ENCODE data around the gene MLYCD. TPM values are rescaled to one million over a fixed set of nuclear protein-coding genes. Genes with fewer than 3 reads are reported as not detected.
"Not testable (repeated sequence)": the region's sequence is repeated elsewhere in the genome, so short reads cannot be mapped to it uniquely, and the experiment has no call there.

Gene MLYCD
- total RNA-seq, 6 experiments from 2014 or later: 6.6 to 15.6 (median 11.3) TPM

- peak overlapping the region; percentile 68 to 82 (median 78) for H3K27ac ChIP-seq
- peak; percentile 72 to 86 (median 85) for DNase-seq
- intact Hi-C loops (cut with DNase I): no loop called here
- peak; percentile 56 to 72 (median 65) for ATAC-seq
- peak overlapping the region in 1 of 3 donors; percentile 59 for H3K4me3 ChIP-seq
- H3K4me1 ChIP-seq: peaks cover 0 to 78% (median 34%) of the 10 kb centered on the region in 4 donors
- no peaks in the 10 kb centered on the region for H3K36me3 ChIP-seq
- TF ChIP-seq, protein P1, sequence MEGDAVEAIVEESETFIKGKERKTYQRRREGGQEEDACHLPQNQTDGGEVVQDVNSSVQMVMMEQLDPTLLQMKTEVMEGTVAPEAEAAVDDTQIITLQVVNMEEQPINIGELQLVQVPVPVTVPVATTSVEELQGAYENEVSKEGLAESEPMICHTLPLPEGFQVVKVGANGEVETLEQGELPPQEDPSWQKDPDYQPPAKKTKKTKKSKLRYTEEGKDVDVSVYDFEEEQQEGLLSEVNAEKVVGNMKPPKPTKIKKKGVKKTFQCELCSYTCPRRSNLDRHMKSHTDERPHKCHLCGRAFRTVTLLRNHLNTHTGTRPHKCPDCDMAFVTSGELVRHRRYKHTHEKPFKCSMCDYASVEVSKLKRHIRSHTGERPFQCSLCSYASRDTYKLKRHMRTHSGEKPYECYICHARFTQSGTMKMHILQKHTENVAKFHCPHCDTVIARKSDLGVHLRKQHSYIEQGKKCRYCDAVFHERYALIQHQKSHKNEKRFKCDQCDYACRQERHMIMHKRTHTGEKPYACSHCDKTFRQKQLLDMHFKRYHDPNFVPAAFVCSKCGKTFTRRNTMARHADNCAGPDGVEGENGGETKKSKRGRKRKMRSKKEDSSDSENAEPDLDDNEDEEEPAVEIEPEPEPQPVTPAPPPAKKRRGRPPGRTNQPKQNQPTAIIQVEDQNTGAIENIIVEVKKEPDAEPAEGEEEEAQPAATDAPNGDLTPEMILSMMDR (IDR thresholded peaks at IDR 0.05): no peak
- TF ChIP-seq POLR2A (IDR thresholded peaks at IDR 0.05): no peak
- no peaks in the 10 kb centered on the region for H3K27me3 ChIP-seq
- 61% methylated on average over 6 of the region's 14 CpGs for WGBS (ENCODE audit: insufficient coverage, low coverage, low lambda C conversion rate, missing lambda C conversion rate)
- no peaks in the 10 kb centered on the region for H3K9me3 ChIP-seq
Observed at GRCh38 chr16:83947642-83948234, 48.8 kb downstream of the MLYCD start.

DNA sequence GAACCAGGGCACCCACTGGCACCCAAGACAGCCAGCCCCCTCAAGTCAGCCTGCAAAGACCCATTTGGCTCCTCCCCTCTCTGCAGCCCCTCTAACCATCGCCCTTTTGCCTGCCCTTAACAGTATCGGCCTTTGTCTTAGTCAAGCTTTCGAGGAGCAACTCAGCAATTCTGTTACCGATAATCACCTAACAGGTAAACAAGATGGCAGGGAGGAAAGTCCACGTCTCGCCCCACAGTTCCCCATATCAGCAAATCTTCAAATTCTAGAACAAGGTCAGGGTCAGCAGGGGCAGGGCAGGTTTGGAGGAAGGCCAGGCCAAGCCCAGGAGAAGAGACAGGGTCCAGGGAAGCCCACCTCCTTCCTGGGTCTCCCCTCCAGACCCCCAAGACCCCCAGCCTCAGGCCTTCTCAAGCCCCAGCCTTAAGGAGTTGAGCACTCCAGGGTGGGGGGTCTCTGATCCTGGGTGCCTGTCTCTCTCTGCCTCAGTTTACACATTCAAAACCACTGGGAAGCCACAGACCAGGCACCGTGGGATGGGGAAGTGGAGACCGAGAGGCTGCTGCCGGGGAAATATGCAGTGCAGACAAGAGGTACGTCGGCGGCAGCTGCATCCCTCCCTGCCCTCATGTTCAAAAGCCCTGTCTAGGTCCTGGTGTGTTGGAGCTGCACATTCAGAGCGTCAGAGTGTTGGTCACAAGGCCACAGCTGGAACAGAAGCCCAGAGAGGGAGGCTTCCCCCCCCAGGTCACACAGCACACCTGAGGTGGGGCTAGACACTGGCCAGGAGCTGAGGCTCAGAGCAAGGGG, 50.2 kb downstream of the MLYCD start:
- WGBS (ENCODE audit: insufficient coverage, low coverage, low lambda C conversion rate, missing lambda C conversion rate): 46% methylated on average over 4 of the region's 13 CpGs
- intact Hi-C loops (cut with DNase I): no loop called here
- ATAC-seq: no peak

GRCh38 chr16:83949724-83950001, 50.7 kb downstream of the MLYCD start:
- WGBS (ENCODE audit: insufficient coverage, low coverage, low lambda C conversion rate, missing lambda C conversion rate): no CpG with 5 or more reads among the region's 5 CpGs
- peaks cover 0 to 60% (median 25%) of the 10 kb centered on the region in 4 donors for H3K4me1 ChIP-seq
- TF ChIP-seq, protein P1 (IDR thresholded peaks at IDR 0.05): no peak
- no peak for TF ChIP-seq POLR2A (IDR thresholded peaks at IDR 0.05)
- H3K27ac ChIP-seq: peak overlapping the region in 2 of 3 donors; percentile 78 to 82
- no peaks in the 10 kb centered on the region for H3K27me3 ChIP-seq
- DNase-seq (no peak), ATAC-seq (no peak)
- no peak overlapping the region for H3K4me3 ChIP-seq
- no peaks in the 10 kb centered on the region for H3K9me3 ChIP-seq
- no peaks in the 10 kb centered on the region for H3K36me3 ChIP-seq
- intact Hi-C loops (cut with DNase I): no loop called here

More for the DNA sequence above, 50.2 kb downstream of the MLYCD start:
- Histone ChIP-seq H3K4me1 (peaks cover 0 to 66% (median 28%) of the 10 kb centered on the region in 4 donors), H3K27me3 (no peaks in the 10 kb centered on the region), H3K27ac (peak overlapping the region in 2 of 3 donors; percentile 78 to 82), H3K4me3 (no peak overlapping the region), H3K36me3 (no peaks in the 10 kb centered on the region), H3K9me3 (no peaks in the 10 kb centered on the region)
- no peak for DNase-seq
- TF ChIP-seq, protein P1 (IDR thresholded peaks at IDR 0.05): no peak
- TF ChIP-seq POLR2A (IDR thresholded peaks at IDR 0.05): no peak

- H3K27me3 ChIP-seq; H3K9me3 ChIP-seq; H3K27ac ChIP-seq; DNase-seq; H3K4me3 ChIP-seq; ATAC-seq; intact Hi-C loops (cut with DNase I); H3K36me3 ChIP-seq: not testable (repeated sequence)
- WGBS (ENCODE audit: insufficient coverage, low coverage, low lambda C conversion rate, missing lambda C conversion rate): 76% methylated on average over 4 of the region's 10 CpGs
- peaks cover 0 to 55% (median 19%) of the 10 kb centered on the region in 4 donors for H3K4me1 ChIP-seq
Observed at GRCh38 chr16:83950862-83951399, 52.0 kb downstream of the MLYCD start.

DNA sequence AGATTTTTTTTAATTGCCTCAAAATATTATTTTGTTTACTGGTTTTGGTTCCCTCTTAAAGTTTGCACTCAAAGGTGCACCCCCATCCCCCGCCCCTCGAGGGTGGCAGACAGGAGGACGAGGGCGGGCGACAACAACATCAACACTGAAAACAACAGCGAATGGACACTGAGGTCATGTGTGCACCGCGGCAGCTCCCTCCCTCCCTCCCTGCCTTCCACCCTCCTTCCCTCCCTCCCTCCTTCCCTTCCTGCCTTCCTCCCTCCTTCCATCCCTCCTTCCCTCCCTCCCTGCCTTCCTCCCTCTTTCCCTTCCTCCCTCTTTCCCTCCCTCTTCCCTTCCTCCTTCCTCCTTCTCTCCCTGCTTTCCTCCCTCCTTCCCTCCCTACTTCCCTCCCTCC, 52.6 kb downstream of the MLYCD start:
- 28% methylated on average over 8 of the region's 8 CpGs for WGBS (ENCODE audit: insufficient coverage, low coverage, low lambda C conversion rate, missing lambda C conversion rate)
- no peak for TF ChIP-seq POLR2A (IDR thresholded peaks at IDR 0.05)
- TF ChIP-seq, protein P1 (IDR thresholded peaks at IDR 0.05): no peak
- Histone ChIP-seq H3K27ac (no peak overlapping the region), H3K4me1 (peaks cover 0 to 54% (median 16%) of the 10 kb centered on the region in 4 donors), H3K27me3 (no peaks in the 10 kb centered on the region), H3K36me3 (peaks cover 0 to 13% (median 5%) of the 10 kb centered on the region in 4 donors), H3K4me3 (no peak overlapping the region), H3K9me3 (no peaks in the 10 kb centered on the region)
- intact Hi-C loops (cut with DNase I): no loop called here
- DNase-seq (no peak), ATAC-seq (no peak)

Data from right lobe of liver (tissue), 6 donors.